ENCODE measurements around the gene NAALADL1.
"Not testable (repeated sequence)": the region's sequence is repeated elsewhere in the genome, so short reads cannot be mapped to it uniquely, and the experiment has no call there.

NAALADL1 gene

GRCh38 chr11:65047581-65048422 is 10.6 kb downstream of the NAALADL1 start:
- peak; percentile 8 for DNase-seq

GRCh38 chr11:65045728-65046127 is 12.6 kb downstream of the NAALADL1 start:
- no peak for DNase-seq

GRCh38 chr11:65045061-65045460 is 13.3 kb downstream of the NAALADL1 start:
- no peak for DNase-seq

GRCh38 chr11:65043881-65044501 is 14.4 kb downstream of the NAALADL1 start:
- peak; percentile 35 for DNase-seq

GRCh38 chr11:65042891-65043290 is 15.5 kb downstream of the NAALADL1 start:
- DNase-seq = no peak

GRCh38 chr11:65040847-65041622 is 17.3 kb downstream of the NAALADL1 start, which contains the start of gene SAC3D1:
SAC3D1 (plus strand) TSS chr11:65041210; CDS start chr11:65041293, 83 bp downstream.
- DNase-seq = peak; percentile 89

GRCh38 chr11:65040520-65040846 is 17.9 kb downstream of the NAALADL1 start:
- DNase-seq = no peak

GRCh38 chr11:65036931-65037330 is 21.4 kb downstream of the NAALADL1 start:
- DNase-seq = no peak

GRCh38 chr11:65035579-65035978 is 22.8 kb downstream of the NAALADL1 start:
- DNase-seq = no peak

- no peak for DNase-seq
Measured at GRCh38 chr11:65034423-65034822, 23.9 kb downstream of the NAALADL1 start.

- no peak for DNase-seq
Measured at GRCh38 chr11:65032216-65032615, 26.1 kb downstream of the NAALADL1 start.

- DNase-seq = peak; percentile 89
Measured at GRCh38 chr11:65027213-65028067, 30.9 kb downstream of the NAALADL1 start, which contains the start of gene SNX15. SNX15 (plus strand) TSS chr11:65027439; CDS start chr11:65027538, 99 bp downstream.

GRCh38 chr11:65026810-65027209 is 31.5 kb downstream of the NAALADL1 start:
- no peak for DNase-seq

GRCh38 chr11:65023502-65023901 is 34.9 kb downstream of the NAALADL1 start:
- not testable (repeated sequence) for DNase-seq

- no peak for DNase-seq
Measured at GRCh38 chr11:65021509-65021908, 36.8 kb downstream of the NAALADL1 start.

GRCh38 chr11:65021003-65021402 is 37.4 kb downstream of the NAALADL1 start:
- DNase-seq = no peak

- DNase-seq = no peak
Measured at GRCh38 chr11:65019824-65020223, 38.5 kb downstream of the NAALADL1 start.

- no peak for DNase-seq
Measured at GRCh38 chr11:65017937-65018336, 40.4 kb downstream of the NAALADL1 start.

- DNase-seq = no peak
Measured at GRCh38 chr11:65016705-65017104, 41.6 kb downstream of the NAALADL1 start.

- DNase-seq = no peak
Measured at GRCh38 chr11:65014726-65015227, 43.6 kb downstream of the NAALADL1 start.

- DNase-seq = peak; percentile 88
Measured at GRCh38 chr11:65013888-65014725, 44.2 kb downstream of the NAALADL1 start, which contains the start of gene ARL2. ARL2 (plus strand) TSS chr11:65014160; CDS start chr11:65014208, 48 bp downstream.
